ENCODE measurements around the gene CDKN2B-AS1. TPM values are rescaled to one million over a fixed set of nuclear protein-coding genes. Genes with fewer than 3 reads are reported as not detected.

Gene CDKN2B-AS1
- total and polyA plus RNA-seq, 2 of the 13 experiments (the other 11 are each of a cell fraction or from before 2014, with no cell fraction given) = 0.64 to 2.3 TPM

- TF ChIP-seq, protein P1, sequence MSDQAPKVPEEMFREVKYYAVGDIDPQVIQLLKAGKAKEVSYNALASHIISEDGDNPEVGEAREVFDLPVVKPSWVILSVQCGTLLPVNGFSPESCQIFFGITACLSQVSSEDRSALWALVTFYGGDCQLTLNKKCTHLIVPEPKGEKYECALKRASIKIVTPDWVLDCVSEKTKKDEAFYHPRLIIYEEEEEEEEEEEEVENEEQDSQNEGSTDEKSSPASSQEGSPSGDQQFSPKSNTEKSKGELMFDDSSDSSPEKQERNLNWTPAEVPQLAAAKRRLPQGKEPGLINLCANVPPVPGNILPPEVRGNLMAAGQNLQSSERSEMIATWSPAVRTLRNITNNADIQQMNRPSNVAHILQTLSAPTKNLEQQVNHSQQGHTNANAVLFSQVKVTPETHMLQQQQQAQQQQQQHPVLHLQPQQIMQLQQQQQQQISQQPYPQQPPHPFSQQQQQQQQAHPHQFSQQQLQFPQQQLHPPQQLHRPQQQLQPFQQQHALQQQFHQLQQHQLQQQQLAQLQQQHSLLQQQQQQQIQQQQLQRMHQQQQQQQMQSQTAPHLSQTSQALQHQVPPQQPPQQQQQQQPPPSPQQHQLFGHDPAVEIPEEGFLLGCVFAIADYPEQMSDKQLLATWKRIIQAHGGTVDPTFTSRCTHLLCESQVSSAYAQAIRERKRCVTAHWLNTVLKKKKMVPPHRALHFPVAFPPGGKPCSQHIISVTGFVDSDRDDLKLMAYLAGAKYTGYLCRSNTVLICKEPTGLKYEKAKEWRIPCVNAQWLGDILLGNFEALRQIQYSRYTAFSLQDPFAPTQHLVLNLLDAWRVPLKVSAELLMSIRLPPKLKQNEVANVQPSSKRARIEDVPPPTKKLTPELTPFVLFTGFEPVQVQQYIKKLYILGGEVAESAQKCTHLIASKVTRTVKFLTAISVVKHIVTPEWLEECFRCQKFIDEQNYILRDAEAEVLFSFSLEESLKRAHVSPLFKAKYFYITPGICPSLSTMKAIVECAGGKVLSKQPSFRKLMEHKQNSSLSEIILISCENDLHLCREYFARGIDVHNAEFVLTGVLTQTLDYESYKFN (CRISPR knock-in tag; conservative IDR thresholded peaks at IDR 0.05) = no peak
- TF ChIP-seq RFX3 (CRISPR knock-in tag; IDR thresholded peaks at IDR 0.05) (no peak), AHR (CRISPR knock-in tag; IDR thresholded peaks at IDR 0.05) (no peak), ZNF317 (CRISPR knock-in tag; IDR thresholded peaks at IDR 0.05) (no peak), HNF4G (IDR thresholded peaks at IDR 0.05; ENCODE audit: borderline replicate concordance, low read depth, low read length) (no peak), HNF4G (CRISPR knock-in tag; IDR thresholded peaks at IDR 0.05; ENCODE audit: borderline replicate concordance, low read depth) (no peak), REPIN1 (CRISPR knock-in tag; IDR thresholded peaks at IDR 0.05; ENCODE audit: borderline replicate concordance, low read depth) (no peak), SPEN (CRISPR knock-in tag; IDR thresholded peaks at IDR 0.05; ENCODE audit: low read depth) (no peak), CTCF (CRISPR knock-in tag; IDR thresholded peaks at IDR 0.05) (peak; percentile 52), NR2F2 (IDR thresholded peaks at IDR 0.05; ENCODE audit: borderline replicate concordance, low read depth) (no peak), ZNF777 (CRISPR knock-in tag; IDR thresholded peaks at IDR 0.05) (peak; percentile 62), ZSCAN9 (CRISPR knock-in tag; IDR thresholded peaks at IDR 0.05; ENCODE audit: borderline replicate concordance) (no peak), SP2 (CRISPR knock-in tag; IDR thresholded peaks at IDR 0.05) (no peak), ZNF20 (CRISPR knock-in tag; IDR thresholded peaks at IDR 0.05) (no peak), FOXP1 (IDR thresholded peaks at IDR 0.05) (no peak), FOXP1 (CRISPR knock-in tag; IDR thresholded peaks at IDR 0.05) (no peak)
- TF ChIP-seq, protein P2, sequence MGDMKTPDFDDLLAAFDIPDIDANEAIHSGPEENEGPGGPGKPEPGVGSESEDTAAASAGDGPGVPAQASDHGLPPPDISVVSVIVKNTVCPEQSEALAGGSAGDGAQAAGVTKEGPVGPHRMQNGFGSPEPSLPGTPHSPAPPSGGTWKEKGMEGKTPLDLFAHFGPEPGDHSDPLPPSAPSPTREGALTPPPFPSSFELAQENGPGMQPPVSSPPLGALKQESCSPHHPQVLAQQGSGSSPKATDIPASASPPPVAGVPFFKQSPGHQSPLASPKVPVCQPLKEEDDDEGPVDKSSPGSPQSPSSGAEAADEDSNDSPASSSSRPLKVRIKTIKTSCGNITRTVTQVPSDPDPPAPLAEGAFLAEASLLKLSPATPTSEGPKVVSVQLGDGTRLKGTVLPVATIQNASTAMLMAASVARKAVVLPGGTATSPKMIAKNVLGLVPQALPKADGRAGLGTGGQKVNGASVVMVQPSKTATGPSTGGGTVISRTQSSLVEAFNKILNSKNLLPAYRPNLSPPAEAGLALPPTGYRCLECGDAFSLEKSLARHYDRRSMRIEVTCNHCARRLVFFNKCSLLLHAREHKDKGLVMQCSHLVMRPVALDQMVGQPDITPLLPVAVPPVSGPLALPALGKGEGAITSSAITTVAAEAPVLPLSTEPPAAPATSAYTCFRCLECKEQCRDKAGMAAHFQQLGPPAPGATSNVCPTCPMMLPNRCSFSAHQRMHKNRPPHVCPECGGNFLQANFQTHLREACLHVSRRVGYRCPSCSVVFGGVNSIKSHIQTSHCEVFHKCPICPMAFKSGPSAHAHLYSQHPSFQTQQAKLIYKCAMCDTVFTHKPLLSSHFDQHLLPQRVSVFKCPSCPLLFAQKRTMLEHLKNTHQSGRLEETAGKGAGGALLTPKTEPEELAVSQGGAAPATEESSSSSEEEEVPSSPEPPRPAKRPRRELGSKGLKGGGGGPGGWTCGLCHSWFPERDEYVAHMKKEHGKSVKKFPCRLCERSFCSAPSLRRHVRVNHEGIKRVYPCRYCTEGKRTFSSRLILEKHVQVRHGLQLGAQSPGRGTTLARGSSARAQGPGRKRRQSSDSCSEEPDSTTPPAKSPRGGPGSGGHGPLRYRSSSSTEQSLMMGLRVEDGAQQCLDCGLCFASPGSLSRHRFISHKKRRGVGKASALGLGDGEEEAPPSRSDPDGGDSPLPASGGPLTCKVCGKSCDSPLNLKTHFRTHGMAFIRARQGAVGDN (CRISPR knock-in tag; IDR thresholded peaks at IDR 0.05) = peak; percentile 60
- TF ChIP-seq, protein P3, sequence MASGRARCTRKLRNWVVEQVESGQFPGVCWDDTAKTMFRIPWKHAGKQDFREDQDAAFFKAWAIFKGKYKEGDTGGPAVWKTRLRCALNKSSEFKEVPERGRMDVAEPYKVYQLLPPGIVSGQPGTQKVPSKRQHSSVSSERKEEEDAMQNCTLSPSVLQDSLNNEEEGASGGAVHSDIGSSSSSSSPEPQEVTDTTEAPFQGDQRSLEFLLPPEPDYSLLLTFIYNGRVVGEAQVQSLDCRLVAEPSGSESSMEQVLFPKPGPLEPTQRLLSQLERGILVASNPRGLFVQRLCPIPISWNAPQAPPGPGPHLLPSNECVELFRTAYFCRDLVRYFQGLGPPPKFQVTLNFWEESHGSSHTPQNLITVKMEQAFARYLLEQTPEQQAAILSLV (CRISPR knock-in tag; IDR thresholded peaks at IDR 0.05; ENCODE audit: borderline replicate concordance) = no peak
- TF ChIP-seq, protein P4, sequence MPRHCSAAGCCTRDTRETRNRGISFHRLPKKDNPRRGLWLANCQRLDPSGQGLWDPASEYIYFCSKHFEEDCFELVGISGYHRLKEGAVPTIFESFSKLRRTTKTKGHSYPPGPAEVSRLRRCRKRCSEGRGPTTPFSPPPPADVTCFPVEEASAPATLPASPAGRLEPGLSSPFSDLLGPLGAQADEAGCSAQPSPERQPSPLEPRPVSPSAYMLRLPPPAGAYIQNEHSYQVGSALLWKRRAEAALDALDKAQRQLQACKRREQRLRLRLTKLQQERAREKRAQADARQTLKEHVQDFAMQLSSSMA (CRISPR knock-in tag; IDR thresholded peaks at IDR 0.05) = no peak
Observed at GRCh38 chr9:21995666-21996398, 1.2 kb downstream of the CDKN2B-AS1 start (continued).

All from HepG2 (cell line).